HepG2 (cell line): Measurements from ENCODE around the gene CPZ. TPM values are rescaled to one million over a fixed set of nuclear protein-coding genes. Genes with fewer than 3 reads are reported as not detected.
"Not testable (repeated sequence)": the region's sequence is repeated elsewhere in the genome, so short reads cannot be mapped to it uniquely, and the experiment has no call there.

Experiments used
- ATAC-seq: fragments of 200-7000 bp; cut with Tn5 transposase; 3 replicates; pipeline ENCODE4 v1.9.1; 2020; ENCODE audit warnings: mild to moderate bottlenecking, moderate library complexity
- BruUV-seq: library from RNA; stranded (reverse); fragments of 400-500 nt; replicated peaks from 2 replicates; lab custom pipeline; 2021; lab: Mats Ljungman, UMichigan
- CTCF ChIA-PET: fragments of 300-600 bp; formaldehyde crosslinking; extraction: SDS; loops from one replicate; lab custom pipeline; 2021; ENCODE audit warnings: low total read pairs, inconsistent platforms, low intra/inter-chr PET ratio; lab: Yijun Ruan, JAX
- POLR2A ChIA-PET: fragments of 350-600 bp; sonication (Branson Sonifier 250); formaldehyde crosslinking; loops from one replicate; lab custom pipeline; 2020; ENCODE audit warnings: antibody characterized with exemption, inconsistent platforms; lab: Yijun Ruan, JAX
- DNase-seq: peaks from one replicate; pipeline ENCODE4 v3.0.0-alpha.2; 2015; ENCODE audit warnings: low spot score
- FAIRE-seq: peaks from 3 replicates; lab custom pipeline; 2011; peaks lifted over from hg19 to GRCh38; lab: Jason Lieb, UNC
- H2AFZ ChIP-seq: one replicate; pipeline ENCODE4 v1.6.1; 2011; ENCODE audit warnings: low read length, inconsistent platforms
- H3K27ac ChIP-seq: fragments of 300-600 bp; 3 replicates; pipeline ENCODE4 v1.8.0; 2011; ENCODE audit warnings: mixed run types, mild to moderate bottlenecking, mixed read lengths, low read length, inconsistent platforms; ENCODE audit not compliant: insufficient read depth; ENCODE audit errors: extremely low read length
- H3K27me3 ChIP-seq, 2 experiments: fragments of 200-600 bp in 1 of 2; 2 replicates in 1 of 2; 3 replicates in 1 of 2; pipeline versions ENCODE4 v1.6.0 to v1.8.0; 2011; ENCODE audit warnings: low read length in 2 of 2, mild to moderate bottlenecking in 2 of 2, moderate library complexity in 2 of 2, inconsistent platforms in 1 of 2; ENCODE audit not compliant: insufficient read depth in 2 of 2, control insufficient read depth in 1 of 2
- H3K36me3 ChIP-seq, 2 experiments: fragments of 200-600 bp in 1 of 2; replicated peaks in 1 of 2; 2 replicates in 1 of 2; 3 replicates in 1 of 2; pipeline versions ENCODE4 v1.5.1 to v1.8.0; 2011; ENCODE audit warnings: low read length in 2 of 2, inconsistent platforms in 1 of 2; ENCODE audit not compliant: insufficient read depth in 2 of 2, control insufficient read depth in 1 of 2
- H3K4me1 ChIP-seq: 2 replicates; pipeline ENCODE4 v1.5.1; 2012; ENCODE audit warnings: low read length, inconsistent platforms; ENCODE audit not compliant: insufficient read depth
- H3K4me2 ChIP-seq: 2 replicates; pipeline ENCODE4 v1.6.0; 2011; ENCODE audit warnings: low read depth, low read length, inconsistent platforms
- H3K4me3 ChIP-seq, 3 experiments: fragments of 200-600 bp in 1 of 3; sonication (generic), shearing (Covaris generic) in 1 of 3; replicated peaks in 1 of 3; 2 replicates each; pipeline ENCODE4 v1.5.1; 2011 to 2016; ENCODE audit warnings: low read length in 3 of 3, inconsistent platforms in 2 of 3, low read depth in 2 of 3, mild to moderate bottlenecking in 2 of 3, control low read depth in 1 of 3, mixed read lengths in 1 of 3; ENCODE audit not compliant: insufficient read depth in 1 of 3
- H3K79me2 ChIP-seq: one replicate; pipeline ENCODE4 v1.6.1; 2011; ENCODE audit warnings: low read length, inconsistent platforms; ENCODE audit not compliant: insufficient read depth
- H3K9ac ChIP-seq: 2 replicates; pipeline ENCODE4 v1.6.0; 2011; ENCODE audit warnings: mild to moderate bottlenecking, low read depth, low read length, inconsistent platforms; ENCODE audit not compliant: insufficient read depth
- H3K9me3 ChIP-seq: 2 replicates; pipeline ENCODE4 v1.5.1; 2012; ENCODE audit warnings: mild to moderate bottlenecking, low read length
- H4K20me1 ChIP-seq: 2 replicates; pipeline ENCODE4 v1.6.0; 2011; ENCODE audit warnings: inconsistent platforms, mild to moderate bottlenecking, low read length, moderate library complexity; ENCODE audit not compliant: insufficient read depth
- HOXA9 ChIP-seq: sonication (generic); formaldehyde crosslinking; IDR thresholded peaks from 2 replicates; pipeline ENCODE4 v1.8.1; 2022; ENCODE audit warnings: missing genetic modification reagents, mild to moderate bottlenecking, moderate library complexity, borderline replicate concordance
- LRRFIP1 ChIP-seq: sonication (generic); formaldehyde crosslinking; conservative IDR thresholded peaks from 2 replicates; pipeline ENCODE4 v1.4.0; 2020; ENCODE audit warnings: missing genetic modification reagents
- MIER2 ChIP-seq: IDR thresholded peaks from 2 replicates; pipeline ENCODE4 v1.6.1; 2016; ENCODE audit warnings: missing biosample characterization, missing genetic modification reagents
- NFE2L1 ChIP-seq: sonication (generic); formaldehyde crosslinking; IDR thresholded peaks from 2 replicates; pipeline ENCODE4 v1.4.0; 2020; ENCODE audit warnings: missing genetic modification reagents, mild to moderate bottlenecking, borderline replicate concordance
- WGBS: methylation state at CpG from one replicate; pipeline ENCODE4 v1.1.6; 2017; ENCODE audit warnings: low lambda C conversion rate; 5-methylcytosine and 5-hydroxymethylcytosine counted together
- in situ Hi-C: cut with HindIII; loops from 2 replicates; pipeline ENCODE4 v1.10.0; 2017; ENCODE audit warnings: low pct_unique_long_range_greater_than_20kb; ENCODE audit not compliant: extremely low pct_ligation_motif_present
- intact Hi-C: fragments of 100-400 bp; cut with micrococcal nuclease; formaldehyde crosslinking; loops from one replicate; pipeline ENCODE4 v1.10.0; 2022; ENCODE audit not compliant: unreplicated experiment
- polyA plus RNA-seq, 8 experiments: library from polyadenylated mRNA; depleted of rRNA in 3 of 8; stranded (reverse) in 7 of 8; unstranded in 1 of 8; fragments of >200 nt; fragmentation: Illumina TruSeq in 4 of 8; extraction: Trizol in 4 of 8; gene quantifications; 2 replicates each; pipeline versions ENCODE4 v1.2.1 to v1.2.3, GENCODE V29; 2011 to 2016; ENCODE audit warnings: low read depth in 4 of 8, missing spikeins in 1 of 8, mixed read lengths in 1 of 8; ENCODE audit not compliant: insufficient read depth in 1 of 8
- total RNA-seq, 5 experiments: library from RNA; depleted of rRNA; stranded (reverse); fragments of >200 nt; fragmentation: Illumina TruSeq; extraction: Trizol; gene quantifications; 2 replicates each; pipeline ENCODE4 v1.2.3, GENCODE V29; 2016; ENCODE audit warnings: low read depth in 1 of 5

The CPZ gene
- total and polyA plus RNA-seq, 2 of the 13 experiments (the other 11 are each of a cell fraction or from before 2014, with no cell fraction given) = 0.58 to 0.61 TPM

DNA sequence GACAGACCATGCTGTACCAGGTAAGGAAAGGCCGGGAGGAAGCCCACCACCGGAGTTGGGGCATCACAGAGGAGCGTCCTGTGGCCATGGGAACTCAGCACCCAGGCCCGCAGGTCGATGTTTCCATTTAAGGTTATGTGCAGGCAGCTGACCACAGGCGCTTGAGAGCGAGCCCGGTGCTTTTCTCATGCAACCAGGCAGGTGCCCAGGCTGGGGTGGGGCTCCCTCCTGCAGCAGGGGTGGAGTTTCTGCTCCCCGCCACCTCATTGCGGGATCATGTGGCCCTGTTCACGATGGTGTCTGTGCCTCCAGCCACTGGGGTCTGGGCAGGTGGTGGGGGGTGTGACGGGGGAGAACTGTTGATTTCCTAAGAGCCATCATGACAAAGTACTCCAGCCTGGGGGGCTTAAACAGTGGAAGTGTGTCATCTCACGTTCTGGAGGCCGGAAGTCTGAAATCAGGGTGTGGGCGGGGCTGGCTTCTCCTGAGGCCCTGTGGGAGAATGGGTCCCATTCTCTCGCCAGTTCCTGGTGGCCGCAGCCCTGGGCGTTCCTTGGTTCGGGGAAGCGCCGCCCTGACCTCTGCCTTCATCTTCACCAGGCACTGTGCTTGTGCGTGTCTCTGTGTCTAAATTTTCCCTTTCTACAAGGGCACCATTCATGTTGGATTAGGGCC is 60.9 kb downstream of the CPZ start (continued):
- TF ChIP-seq NFE2L1 (CRISPR knock-in tag) (no peak), MIER2 (CRISPR knock-in tag) (no peak), HOXA9 (CRISPR knock-in tag) (no peak), LRRFIP1 (CRISPR knock-in tag) (no peak)
- TF ChIP-seq, all 625 proteins: peak for 0

DNA sequence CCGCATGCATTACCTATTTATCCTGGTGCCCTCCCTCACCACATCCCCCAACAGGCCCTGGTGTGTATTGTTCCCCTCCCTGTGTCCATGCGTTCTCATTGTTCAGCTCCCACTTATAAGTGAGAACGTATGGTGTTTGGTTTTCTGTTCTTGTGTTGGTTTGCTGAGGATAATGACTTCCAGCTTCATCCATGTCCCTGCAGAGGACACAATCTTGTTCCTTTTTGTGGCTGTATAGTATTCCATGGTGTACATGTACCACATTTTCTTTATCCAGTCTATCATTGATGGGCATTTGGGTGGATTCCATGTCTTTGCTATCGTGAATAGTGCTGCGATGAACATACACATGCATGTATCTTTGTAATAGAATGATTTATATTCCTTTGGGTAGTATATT is 61.6 kb downstream of the CPZ start:
- H3K4me1 ChIP-seq, FAIRE-seq, BruUV-seq, H2AFZ ChIP-seq, H4K20me1 ChIP-seq, H3K4me3 ChIP-seq, DNase-seq, ATAC-seq, in situ Hi-C loops, H3K9me3 ChIP-seq, H3K4me2 ChIP-seq, intact Hi-C loops, CTCF ChIA-PET, POLR2A ChIA-PET, H3K36me3 ChIP-seq, H3K9ac ChIP-seq, H3K79me2 ChIP-seq, H3K27ac ChIP-seq: not testable (repeated sequence)
- peaks cover 10 to 66% of the 10 kb centered on the region in 2 experiments for H3K27me3 ChIP-seq
- 42% methylated on average over 5 of the region's 5 CpGs for WGBS
